Ishikawa (cell line): ENCODE measurements around the gene GDAP2.

Source experiments
- EGR1 ChIP-seq: IDR thresholded peaks from 2 replicates; pipeline ENCODE4 v1.6.1; 2012
- RAD21 ChIP-seq: IDR thresholded peaks from 2 replicates; pipeline ENCODE4 v1.6.1; 2012; ENCODE audit warnings: low read depth
- REST ChIP-seq: IDR thresholded peaks from 2 replicates; pipeline ENCODE4 v1.6.1; 2012; ENCODE audit warnings: low read depth, mild to moderate bottlenecking
- TAF1 ChIP-seq: IDR thresholded peaks from 2 replicates; pipeline ENCODE4 v1.6.1; 2012; ENCODE audit warnings: low read depth, mild to moderate bottlenecking
- TCF12 ChIP-seq: IDR thresholded peaks from 2 replicates; pipeline ENCODE4 v1.6.1; 2012; ENCODE audit warnings: low read depth

GRCh38 chr1:117824616-117825015 is 104.8 kb downstream of the GDAP2 start:
- no peak for TF ChIP-seq EGR1
- TF ChIP-seq TCF12 = no peak
- no peak for TF ChIP-seq RAD21
- no peak for TF ChIP-seq TAF1
- no peak for TF ChIP-seq REST
